ENCODE results near the gene GPR158.

Gene GPR158

DNA sequence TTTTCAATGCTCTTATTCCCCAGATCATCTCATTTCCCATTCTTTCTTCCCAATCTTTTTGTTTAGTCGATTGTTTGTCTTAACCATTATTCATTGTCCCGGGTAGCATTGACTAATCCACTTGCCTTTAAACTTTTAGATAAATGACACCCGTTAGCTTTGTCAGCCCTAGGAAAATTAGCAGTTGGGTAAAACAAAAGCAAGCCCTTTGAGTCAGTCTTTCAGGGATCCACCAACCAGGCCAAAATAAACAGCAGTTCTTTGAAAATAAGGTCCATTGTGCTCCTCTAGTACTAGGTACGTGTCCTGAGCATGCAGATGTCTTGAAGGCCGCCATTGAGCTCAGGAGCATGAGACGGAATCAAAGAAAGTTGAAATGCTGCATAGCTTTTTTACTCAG is 389.6 kb downstream of the GPR158 start:
- no peak overlapping the region for H3K27ac ChIP-seq
- in situ Hi-C loops (cut with HindIII; ENCODE audit: low pct_ligation_motif_present, low sequenced_read_pairs) = no loop called here
- H3K27me3 ChIP-seq (replicated peaks) = no peaks in the 10 kb centered on the region
- no peak overlapping the region for H3K4me3 ChIP-seq (ENCODE audit: low read depth, low read length)
- no peak for DNase-seq
- TF ChIP-seq, protein P1, sequence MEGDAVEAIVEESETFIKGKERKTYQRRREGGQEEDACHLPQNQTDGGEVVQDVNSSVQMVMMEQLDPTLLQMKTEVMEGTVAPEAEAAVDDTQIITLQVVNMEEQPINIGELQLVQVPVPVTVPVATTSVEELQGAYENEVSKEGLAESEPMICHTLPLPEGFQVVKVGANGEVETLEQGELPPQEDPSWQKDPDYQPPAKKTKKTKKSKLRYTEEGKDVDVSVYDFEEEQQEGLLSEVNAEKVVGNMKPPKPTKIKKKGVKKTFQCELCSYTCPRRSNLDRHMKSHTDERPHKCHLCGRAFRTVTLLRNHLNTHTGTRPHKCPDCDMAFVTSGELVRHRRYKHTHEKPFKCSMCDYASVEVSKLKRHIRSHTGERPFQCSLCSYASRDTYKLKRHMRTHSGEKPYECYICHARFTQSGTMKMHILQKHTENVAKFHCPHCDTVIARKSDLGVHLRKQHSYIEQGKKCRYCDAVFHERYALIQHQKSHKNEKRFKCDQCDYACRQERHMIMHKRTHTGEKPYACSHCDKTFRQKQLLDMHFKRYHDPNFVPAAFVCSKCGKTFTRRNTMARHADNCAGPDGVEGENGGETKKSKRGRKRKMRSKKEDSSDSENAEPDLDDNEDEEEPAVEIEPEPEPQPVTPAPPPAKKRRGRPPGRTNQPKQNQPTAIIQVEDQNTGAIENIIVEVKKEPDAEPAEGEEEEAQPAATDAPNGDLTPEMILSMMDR (IDR thresholded peaks at IDR 0.05; ENCODE audit: low read depth, low read length, missing control alignments) = no peak
- no peaks in the 10 kb centered on the region for H3K36me3 ChIP-seq (replicated peaks)

DNA sequence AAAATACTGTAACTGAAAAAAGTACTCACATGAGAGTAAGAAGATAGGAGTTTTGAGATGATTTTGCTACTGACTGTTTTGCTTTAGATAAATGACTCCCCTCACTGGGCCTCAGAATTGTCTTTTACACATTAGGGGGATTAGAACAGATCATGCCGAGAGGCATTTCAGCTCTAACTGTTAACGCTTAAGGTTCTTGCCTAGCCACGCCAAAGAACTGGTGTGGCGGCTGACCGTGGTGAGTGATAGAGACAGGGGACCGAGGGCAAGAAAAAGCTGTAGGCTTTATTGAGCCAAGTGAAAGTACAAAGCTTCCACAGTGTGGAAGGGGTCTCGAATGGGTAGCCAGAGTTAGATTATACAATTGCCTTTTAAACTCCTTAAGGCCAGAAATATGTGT is 390.8 kb downstream of the GPR158 start:
- Histone ChIP-seq H3K27ac (no peak overlapping the region), H3K4me3 (ENCODE audit: low read depth, low read length) (no peak overlapping the region), H3K36me3 (replicated peaks) (no peaks in the 10 kb centered on the region), H3K27me3 (replicated peaks) (no peaks in the 10 kb centered on the region)
- in situ Hi-C loops (cut with HindIII; ENCODE audit: low pct_ligation_motif_present, low sequenced_read_pairs) = no loop called here
- TF ChIP-seq, protein P1 (IDR thresholded peaks at IDR 0.05; ENCODE audit: low read depth, low read length, missing control alignments) = no peak
- DNase-seq = no peak

DNA sequence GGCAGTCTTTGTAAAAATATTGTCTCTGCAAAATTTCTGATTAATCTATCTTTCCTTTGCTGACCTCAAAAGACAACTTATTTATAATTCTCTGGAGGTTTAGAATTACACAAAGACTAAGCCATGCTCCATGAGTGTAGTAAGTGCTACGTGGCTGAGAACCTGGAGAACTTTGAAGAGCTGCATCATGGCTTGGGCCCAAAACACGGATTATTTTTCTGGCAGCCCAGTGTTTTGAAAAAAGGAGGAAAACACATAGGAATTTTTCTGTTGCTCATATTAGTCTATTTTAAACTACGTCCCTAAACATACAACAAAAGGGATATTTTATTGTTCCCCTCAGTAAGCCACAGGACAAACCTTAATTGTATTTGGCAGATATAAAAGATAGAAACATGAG is 398.5 kb downstream of the GPR158 start:
- H3K27ac ChIP-seq = no peak overlapping the region
- DNase-seq = no peak
- no peaks in the 10 kb centered on the region for H3K36me3 ChIP-seq (replicated peaks)
- TF ChIP-seq, protein P1 (IDR thresholded peaks at IDR 0.05; ENCODE audit: low read depth, low read length, missing control alignments) = no peak
- H3K27me3 ChIP-seq (replicated peaks) = no peaks in the 10 kb centered on the region
- in situ Hi-C loops (cut with HindIII; ENCODE audit: low pct_ligation_motif_present, low sequenced_read_pairs) = no loop called here
- no peak overlapping the region for H3K4me3 ChIP-seq (ENCODE audit: low read depth, low read length)

DNA sequence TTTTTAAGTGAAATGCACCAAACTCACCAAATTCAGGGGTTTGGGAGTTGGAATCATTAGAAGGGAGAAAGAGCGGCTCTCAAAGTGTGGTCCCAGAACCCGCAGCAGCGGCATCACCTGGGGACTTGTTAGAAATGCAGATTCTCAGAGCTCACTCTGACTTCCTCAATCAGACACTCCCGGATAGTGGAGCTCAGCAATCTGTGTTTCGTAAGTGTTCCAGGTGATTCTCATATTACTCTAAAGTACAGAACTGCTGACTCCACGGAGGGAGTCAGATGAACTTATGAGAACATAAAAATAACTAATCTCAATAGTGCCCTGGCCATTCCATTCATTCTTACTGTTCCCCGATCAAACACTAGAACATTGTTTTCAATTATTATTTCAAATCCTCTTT is 400.5 kb downstream of the GPR158 start:
- in situ Hi-C loops (cut with HindIII; ENCODE audit: low pct_ligation_motif_present, low sequenced_read_pairs) = no loop called here
- no peak overlapping the region for H3K4me3 ChIP-seq (ENCODE audit: low read depth, low read length)
- DNase-seq = no peak

DNA sequence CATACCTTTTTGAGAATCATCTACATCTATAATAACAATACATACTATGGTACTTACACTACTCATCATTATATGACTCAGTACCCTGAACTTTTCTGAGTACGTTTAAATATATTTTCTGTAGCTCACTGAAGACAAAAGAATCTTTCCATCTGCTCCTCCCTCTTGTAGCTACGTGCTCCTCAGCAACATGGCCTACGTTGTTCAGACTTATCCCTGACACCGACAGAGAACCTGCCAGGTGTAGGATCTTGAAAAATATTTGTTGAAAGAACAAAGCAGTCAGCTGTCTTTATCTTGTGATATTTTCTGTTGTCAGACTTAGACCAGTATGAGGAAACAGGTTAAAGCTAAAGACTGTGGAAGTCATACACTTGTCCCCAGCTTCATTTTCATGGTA is 403.3 kb downstream of the GPR158 start:
- in situ Hi-C loops (cut with HindIII; ENCODE audit: low pct_ligation_motif_present, low sequenced_read_pairs) = no loop called here
- no peaks in the 10 kb centered on the region for H3K36me3 ChIP-seq (replicated peaks)
- H3K4me3 ChIP-seq (ENCODE audit: low read depth, low read length) = no peak overlapping the region
- H3K27me3 ChIP-seq (replicated peaks) = no peaks in the 10 kb centered on the region
- TF ChIP-seq, protein P1 (IDR thresholded peaks at IDR 0.05; ENCODE audit: low read depth, low read length, missing control alignments) = no peak
- DNase-seq = no peak
- H3K27ac ChIP-seq = no peak overlapping the region

More for the DNA sequence above, 400.5 kb downstream of the GPR158 start:
- Histone ChIP-seq H3K36me3 (replicated peaks) (no peaks in the 10 kb centered on the region), H3K27me3 (replicated peaks) (no peaks in the 10 kb centered on the region), H3K27ac (no peak overlapping the region)
- TF ChIP-seq, protein P1 (IDR thresholded peaks at IDR 0.05; ENCODE audit: low read depth, low read length, missing control alignments) = no peak

DNA sequence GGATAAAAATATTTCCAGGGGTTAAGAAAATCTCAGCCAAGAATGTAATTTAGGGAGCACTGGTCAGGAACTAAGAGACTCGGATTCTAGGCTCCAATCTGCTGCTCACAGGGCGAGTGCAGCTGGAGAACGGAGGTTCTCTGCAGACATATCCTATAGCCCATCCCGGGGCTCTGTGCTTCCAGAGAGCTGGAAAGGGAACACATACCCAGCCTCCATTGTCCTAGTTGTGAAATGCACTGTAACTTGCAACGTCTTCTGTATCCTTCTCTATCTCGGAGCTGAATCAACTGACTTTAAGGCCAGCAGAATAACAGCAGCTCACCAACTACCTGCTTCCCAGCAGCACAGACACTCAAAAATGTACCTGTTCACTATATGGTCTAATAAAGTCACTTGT is 408.2 kb downstream of the GPR158 start:
- no peak overlapping the region for H3K4me3 ChIP-seq (ENCODE audit: low read depth, low read length)
- TF ChIP-seq, protein P1 (IDR thresholded peaks at IDR 0.05; ENCODE audit: low read depth, low read length, missing control alignments) = no peak
- no peaks in the 10 kb centered on the region for H3K36me3 ChIP-seq (replicated peaks)
- no peaks in the 10 kb centered on the region for H3K27me3 ChIP-seq (replicated peaks)
- no peak overlapping the region for H3K27ac ChIP-seq
- in situ Hi-C loops (cut with HindIII; ENCODE audit: low pct_ligation_motif_present, low sequenced_read_pairs) = no loop called here
- DNase-seq = no peak
